Measurements from ENCODE around the gene ANKS3. TPM values are rescaled to one million over a fixed set of nuclear protein-coding genes. Genes with fewer than 3 reads are reported as not detected.

ANKS3 gene
- total RNA-seq, 4 donors from 2014 or later = 2.4 to 51.7 (median 33.1) TPM

- peaks cover 6 to 15% of the 10 kb centered on the region in 2 donors for H3K4me1 ChIP-seq
- H3K36me3 ChIP-seq = no peaks in the 10 kb centered on the region
- TF ChIP-seq CTCF (IDR thresholded peaks at IDR 0.05) = peak; percentile 20 to 82 (median 52)
- TF ChIP-seq POLR2A (IDR thresholded peaks at IDR 0.05) = peak in 1 of 2 donors; percentile 80
- peak within 1 kb of the TSS; percentile 57 to 100 for H3K4me3 ChIP-seq
- no peaks in the 10 kb centered on the region for H3K27me3 ChIP-seq
- peak within 1 kb of the TSS; percentile 69 to 96 for H3K27ac ChIP-seq
- intact Hi-C loops (cut with DNase I; ENCODE audit: low total_unique reads) = no loop called here
- DNase-seq = peak; percentile 93 to 97
- H3K9me3 ChIP-seq = no peaks in the 10 kb centered on the region
These were observed 40.6 kb downstream of the ANKS3 start, which contains the start of gene NUDT16L1 for GRCh38 chr16:4693296-4693955. NUDT16L1 (plus strand) TSS chr16:4693562; CDS start chr16:4693727, 165 bp downstream.

GRCh38 chr16:4692460-4693295, 41.4 kb downstream of the ANKS3 start:
- no peak for DNase-seq
- intact Hi-C loops (cut with DNase I; ENCODE audit: low total_unique reads) = no loop called here
- Histone ChIP-seq H3K9me3 (no peaks in the 10 kb centered on the region), H3K36me3 (no peaks in the 10 kb centered on the region), H3K4me1 (peaks cover 6 to 15% of the 10 kb centered on the region in 2 donors), H3K27me3 (no peaks in the 10 kb centered on the region), H3K27ac (peak overlapping the region in 1 of 2 donors; percentile 77), H3K4me3 (peak overlapping the region; percentile 40 to 100)
- TF ChIP-seq POLR2A (IDR thresholded peaks at IDR 0.05) (no peak), CTCF (IDR thresholded peaks at IDR 0.05) (no peak)

- Histone ChIP-seq H3K27me3 (no peaks in the 10 kb centered on the region), H3K4me1 (peaks cover 6 to 15% of the 10 kb centered on the region in 2 donors), H3K9me3 (no peaks in the 10 kb centered on the region), H3K27ac (no peak overlapping the region), H3K36me3 (no peaks in the 10 kb centered on the region), H3K4me3 (no peak overlapping the region)
- DNase-seq = peak; percentile 22 to 24
- no peak for TF ChIP-seq POLR2A (IDR thresholded peaks at IDR 0.05)
- no peak for TF ChIP-seq CTCF (IDR thresholded peaks at IDR 0.05)
- intact Hi-C loops (cut with DNase I; ENCODE audit: low total_unique reads) = no loop called here
These were observed 42.2 kb downstream of the ANKS3 start for GRCh38 chr16:4691666-4692412.

GRCh38 chr16:4690946-4691665, 43.0 kb downstream of the ANKS3 start:
- no peak for DNase-seq
- H3K27me3 ChIP-seq = no peaks in the 10 kb centered on the region
- no peak overlapping the region for H3K27ac ChIP-seq
- no peak for TF ChIP-seq POLR2A (IDR thresholded peaks at IDR 0.05)
- no peak for TF ChIP-seq CTCF (IDR thresholded peaks at IDR 0.05)
- H3K4me1 ChIP-seq = peaks cover 2 to 15% of the 10 kb centered on the region in 2 donors
- intact Hi-C loops (cut with DNase I; ENCODE audit: low total_unique reads) = no loop called here
- H3K36me3 ChIP-seq = no peaks in the 10 kb centered on the region
- H3K9me3 ChIP-seq = no peaks in the 10 kb centered on the region
- H3K4me3 ChIP-seq = no peak overlapping the region
